Fibroblast of mammary gland (primary cell): ENCODE data around the gene DNM3.
A peak's percentile ranks its signal among the peaks of the same experiment; 100 is the strongest.

Experiments used
- DNase-seq: peaks from one replicate; pipeline ENCODE4 v3.0.0-alpha.2; 2010; ENCODE audit warnings: low read depth
- H3K4me3 ChIP-seq: 2 replicates; pipeline ENCODE4 v1.5.1; 2011; ENCODE audit warnings: low read depth, mild to moderate bottlenecking, low read length, moderate library complexity; ENCODE audit not compliant: control insufficient read depth
- TF ChIP-seq, protein P1 (sequence below): conservative IDR thresholded peaks from 2 replicates; pipeline ENCODE4 v1.5.1; 2011; ENCODE audit warnings: low read depth, low read length, inconsistent platforms; ENCODE audit not compliant: control insufficient read depth, insufficient read depth

DNM3 gene

DNA sequence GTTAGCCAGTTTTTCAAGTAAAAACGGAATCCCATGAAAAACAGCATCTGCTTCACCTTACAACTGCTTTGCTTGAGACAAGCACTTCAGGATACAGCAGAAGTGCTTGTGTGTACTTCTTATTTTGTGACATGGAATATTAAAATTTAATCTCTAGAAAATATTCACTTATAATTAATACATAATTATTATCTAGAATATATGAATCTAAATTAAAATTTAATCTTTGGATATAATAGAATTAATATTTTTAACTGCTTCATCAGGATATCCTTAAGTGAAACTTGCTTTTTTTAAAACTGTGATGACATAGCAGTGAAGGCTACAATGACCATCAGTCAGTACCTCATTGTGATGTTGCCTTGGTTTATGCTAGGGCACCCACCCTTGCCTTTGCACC, 430.8 kb downstream of the DNM3 start:
- no peak for DNase-seq
- TF ChIP-seq, protein P1, sequence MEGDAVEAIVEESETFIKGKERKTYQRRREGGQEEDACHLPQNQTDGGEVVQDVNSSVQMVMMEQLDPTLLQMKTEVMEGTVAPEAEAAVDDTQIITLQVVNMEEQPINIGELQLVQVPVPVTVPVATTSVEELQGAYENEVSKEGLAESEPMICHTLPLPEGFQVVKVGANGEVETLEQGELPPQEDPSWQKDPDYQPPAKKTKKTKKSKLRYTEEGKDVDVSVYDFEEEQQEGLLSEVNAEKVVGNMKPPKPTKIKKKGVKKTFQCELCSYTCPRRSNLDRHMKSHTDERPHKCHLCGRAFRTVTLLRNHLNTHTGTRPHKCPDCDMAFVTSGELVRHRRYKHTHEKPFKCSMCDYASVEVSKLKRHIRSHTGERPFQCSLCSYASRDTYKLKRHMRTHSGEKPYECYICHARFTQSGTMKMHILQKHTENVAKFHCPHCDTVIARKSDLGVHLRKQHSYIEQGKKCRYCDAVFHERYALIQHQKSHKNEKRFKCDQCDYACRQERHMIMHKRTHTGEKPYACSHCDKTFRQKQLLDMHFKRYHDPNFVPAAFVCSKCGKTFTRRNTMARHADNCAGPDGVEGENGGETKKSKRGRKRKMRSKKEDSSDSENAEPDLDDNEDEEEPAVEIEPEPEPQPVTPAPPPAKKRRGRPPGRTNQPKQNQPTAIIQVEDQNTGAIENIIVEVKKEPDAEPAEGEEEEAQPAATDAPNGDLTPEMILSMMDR, result no peak
- H3K4me3 ChIP-seq, result no peak overlapping the region

DNA sequence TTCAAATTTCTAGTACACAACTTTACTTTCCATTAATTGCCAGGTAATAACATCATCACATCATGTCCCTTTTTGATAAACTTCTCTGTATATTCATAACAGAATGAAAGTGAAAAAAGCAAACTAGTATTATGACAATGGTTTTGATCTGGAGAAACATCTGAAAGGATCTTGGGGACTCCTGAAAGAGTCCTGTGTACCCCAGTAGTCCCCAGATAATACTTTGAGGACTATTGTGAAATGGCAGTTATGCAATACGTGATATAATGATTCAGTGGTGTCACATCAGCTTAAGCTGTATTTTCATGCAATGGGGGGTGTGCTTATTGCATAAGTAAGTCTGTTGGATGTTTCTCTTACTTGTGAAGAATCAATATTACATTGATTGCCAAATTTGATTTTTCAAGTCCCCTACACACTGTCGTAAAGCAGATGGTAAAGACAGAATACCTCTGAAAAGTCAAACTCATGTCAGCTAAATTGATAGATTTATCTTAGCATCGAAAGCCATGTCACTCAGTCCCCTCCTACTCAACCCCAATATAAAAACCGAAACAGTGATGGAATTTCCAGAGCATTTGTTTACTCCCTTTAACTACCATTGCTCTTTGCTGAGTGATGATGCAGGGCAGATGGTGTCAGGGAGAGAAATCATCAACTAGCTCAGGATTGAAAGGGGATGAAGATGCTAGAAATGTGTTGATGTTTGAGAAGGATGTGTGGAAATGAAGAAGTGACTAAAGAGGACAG, 432.5 kb downstream of the DNM3 start:
- peak; percentile 48 for DNase-seq
- TF ChIP-seq, protein P1, result no peak
- H3K4me3 ChIP-seq, result no peak overlapping the region

DNA sequence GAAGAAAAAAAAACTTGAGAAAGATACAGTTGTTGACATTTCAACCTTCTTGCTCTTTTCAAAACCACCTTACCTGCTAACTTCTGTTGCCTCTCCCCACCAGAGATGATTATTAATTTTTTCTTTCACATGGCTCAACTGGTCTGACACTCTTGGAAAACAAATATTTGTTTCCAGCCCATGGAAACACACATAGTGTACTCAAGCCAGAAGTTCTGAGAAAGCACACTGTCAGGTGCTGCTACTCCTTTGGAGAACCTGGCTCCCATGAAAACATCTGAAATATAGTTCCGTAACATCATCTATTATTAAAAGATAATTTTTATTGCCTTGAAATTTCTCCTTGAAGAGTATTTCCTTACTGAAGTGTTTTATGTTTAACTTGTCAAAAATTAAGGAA, 434.2 kb downstream of the DNM3 start:
- DNase-seq, result no peak
- no peak overlapping the region for H3K4me3 ChIP-seq
- TF ChIP-seq, protein P1, result no peak

DNA sequence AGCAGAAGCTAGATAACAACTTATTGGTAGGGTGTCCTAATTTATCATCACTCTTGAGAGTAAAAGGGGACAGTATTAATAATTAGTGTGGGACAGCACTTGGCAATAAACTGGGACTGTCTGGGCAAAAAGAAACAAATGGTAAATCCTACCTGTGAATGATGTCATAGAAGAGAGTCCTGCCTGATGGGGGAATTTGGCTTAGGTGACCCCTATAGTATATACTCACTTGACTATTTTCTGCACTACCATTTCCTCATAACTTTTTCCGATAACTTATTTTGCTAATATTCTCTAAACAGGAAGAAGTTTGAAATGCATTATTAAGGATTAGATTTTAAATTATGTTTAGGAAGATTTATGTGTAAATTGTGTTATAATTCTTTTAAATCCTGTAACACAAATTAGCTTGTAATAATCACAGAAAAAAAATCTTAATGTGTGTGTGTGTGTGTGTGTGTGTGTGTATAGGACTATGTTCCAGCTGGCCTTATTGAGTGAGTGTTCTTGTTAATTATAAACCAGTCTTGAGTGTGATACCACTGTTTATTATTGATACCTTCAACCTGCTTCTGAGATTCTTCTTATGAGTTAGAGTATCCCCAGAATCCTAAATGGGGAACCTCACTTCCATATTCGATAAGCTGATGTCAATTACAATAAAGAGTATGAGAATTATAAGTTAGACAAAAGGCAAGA, 435.0 kb downstream of the DNM3 start:
- TF ChIP-seq, protein P1, result no peak
- no peak for DNase-seq
- H3K4me3 ChIP-seq, result no peak overlapping the region

DNA sequence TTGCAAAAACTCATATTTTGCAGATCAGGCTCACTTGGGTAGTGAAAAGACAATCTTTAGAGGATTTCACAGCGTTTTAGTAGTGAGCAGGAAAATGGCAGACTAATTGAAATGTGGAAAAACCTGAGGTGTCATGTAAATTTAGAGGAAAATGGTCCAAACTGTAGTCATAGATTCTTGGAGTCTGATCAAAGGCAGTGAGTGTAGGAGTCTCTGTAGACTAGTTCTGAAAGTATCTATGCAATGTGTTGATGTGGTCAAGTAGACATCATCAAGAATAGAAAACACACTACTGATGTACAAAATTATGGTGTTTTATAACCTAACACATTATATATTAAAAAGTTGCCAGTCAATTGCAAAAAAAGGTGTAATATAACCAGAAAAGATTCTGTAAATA, 436.0 kb downstream of the DNM3 start:
- peak; percentile 70 for DNase-seq
- TF ChIP-seq, protein P1, result no peak

DNA sequence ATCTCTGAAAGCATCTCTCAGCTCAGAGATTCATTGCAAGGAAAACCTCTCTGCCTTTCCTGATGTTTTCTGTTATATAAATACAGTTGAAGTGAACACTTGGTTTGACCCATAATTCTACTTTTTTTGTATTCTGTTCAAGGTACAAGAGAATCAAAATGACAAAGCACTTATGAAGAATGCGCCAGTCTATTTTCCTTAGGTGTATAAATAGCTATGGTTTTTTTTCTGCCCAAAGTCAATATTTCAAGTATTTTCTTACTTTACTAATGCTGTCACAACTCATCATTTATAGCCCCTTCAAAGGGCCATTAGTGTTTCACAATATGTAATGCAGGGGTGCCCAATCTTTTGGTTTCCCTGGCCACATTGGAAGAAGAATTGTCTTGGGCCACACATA, 436.7 kb downstream of the DNM3 start:
- TF ChIP-seq, protein P1, result no peak
- H3K4me3 ChIP-seq, result no peak overlapping the region
- DNase-seq, result no peak

More for the DNA sequence above, 436.0 kb downstream of the DNM3 start:
- no peak overlapping the region for H3K4me3 ChIP-seq
